ENCODE results near the gene VTN. TPM values are rescaled to one million over a fixed set of nuclear protein-coding genes. Genes with fewer than 3 reads are reported as not detected.

The VTN gene
- total RNA-seq, 3 donors from 2014 or later = 0.32 to 12.1 (median 0.98) TPM

DNA sequence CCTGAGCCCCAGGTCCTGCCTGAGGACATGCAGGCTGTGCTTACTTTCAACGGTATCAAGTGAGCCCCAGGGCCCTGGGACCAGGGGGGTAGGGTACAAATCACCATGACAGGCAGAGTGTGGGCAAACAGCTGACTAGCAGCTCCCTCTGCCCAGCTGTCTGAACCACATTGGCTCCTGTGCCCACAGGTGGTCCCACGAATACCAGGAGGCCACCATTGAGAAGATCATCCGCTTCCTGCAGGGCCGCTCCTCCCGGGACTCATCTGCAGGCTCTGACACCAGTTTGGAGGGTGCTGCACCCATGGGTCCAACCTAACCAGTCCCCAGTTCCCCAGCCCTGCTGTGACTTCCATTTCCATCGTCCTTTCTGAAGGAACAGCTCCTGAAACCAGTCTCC is 25.9 kb upstream of the VTN start:
- DNase-seq (ENCODE audit: low spot score in 2 of 2) = no peak
- no peak overlapping the region for H3K27ac ChIP-seq
- no peaks in the 10 kb centered on the region for H3K4me1 ChIP-seq
- H3K36me3 ChIP-seq = no peaks in the 10 kb centered on the region
- H3K27me3 ChIP-seq = no peaks in the 10 kb centered on the region
- TF ChIP-seq POLR2AphosphoS5 (IDR thresholded peaks at IDR 0.05) (no peak), POLR2A (IDR thresholded peaks at IDR 0.05) (no peak), CTCF (IDR thresholded peaks at IDR 0.05) (no peak)
- no peak overlapping the region for H3K4me3 ChIP-seq
- no peaks in the 10 kb centered on the region for H3K9me3 ChIP-seq
- intact Hi-C loops (cut with DNase I; ENCODE audit: low total_unique reads) = no loop called here

GRCh38 chr17:28395426-28395825 is 25.3 kb upstream of the VTN start:
- no peak for DNase-seq (ENCODE audit: low spot score in 2 of 2)
- Histone ChIP-seq H3K36me3 (no peaks in the 10 kb centered on the region), H3K4me3 (no peak overlapping the region), H3K9me3 (no peaks in the 10 kb centered on the region), H3K4me1 (no peaks in the 10 kb centered on the region), H3K27me3 (no peaks in the 10 kb centered on the region), H3K27ac (no peak overlapping the region)
- TF ChIP-seq POLR2AphosphoS5 (IDR thresholded peaks at IDR 0.05) = no peak
- TF ChIP-seq CTCF (IDR thresholded peaks at IDR 0.05) = no peak
- TF ChIP-seq POLR2A (IDR thresholded peaks at IDR 0.05) = no peak
- intact Hi-C loops (cut with DNase I; ENCODE audit: low total_unique reads) = no loop called here

- intact Hi-C loops (cut with DNase I; ENCODE audit: low total_unique reads) = no loop called here
- H3K27ac ChIP-seq = no peak overlapping the region
- no peaks in the 10 kb centered on the region for H3K4me1 ChIP-seq
- H3K36me3 ChIP-seq = no peaks in the 10 kb centered on the region
- DNase-seq (ENCODE audit: low spot score in 2 of 2) = no peak
- TF ChIP-seq POLR2AphosphoS5 (IDR thresholded peaks at IDR 0.05) = no peak
- no peak for TF ChIP-seq POLR2A (IDR thresholded peaks at IDR 0.05)
- TF ChIP-seq CTCF (IDR thresholded peaks at IDR 0.05) = no peak
- no peak overlapping the region for H3K4me3 ChIP-seq
- H3K27me3 ChIP-seq = no peaks in the 10 kb centered on the region
- H3K9me3 ChIP-seq = no peaks in the 10 kb centered on the region
These were observed 24.4 kb upstream of the VTN start for GRCh38 chr17:28394337-28395116.

DNA sequence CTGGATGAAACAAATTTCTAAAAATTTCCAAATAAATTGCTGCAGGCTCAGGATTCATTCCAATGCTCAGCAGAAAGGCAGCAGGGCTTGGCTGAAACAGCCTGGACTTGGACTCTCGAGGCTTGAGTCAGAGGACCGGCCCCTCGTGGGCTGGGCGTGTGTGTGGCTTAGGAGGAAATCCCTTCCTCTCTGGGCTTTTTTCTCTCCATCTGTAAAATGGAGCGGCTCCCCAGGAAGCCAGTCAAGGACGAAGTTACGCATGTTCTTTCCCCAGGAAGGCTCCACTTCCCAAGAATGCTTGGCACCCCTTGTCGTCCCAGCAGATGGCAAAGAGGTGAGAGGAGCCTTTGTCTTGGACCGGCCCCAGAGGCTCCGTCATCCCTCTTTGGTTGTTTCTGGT is 22.4 kb upstream of the VTN start:
- H3K27ac ChIP-seq = no peak overlapping the region
- H3K9me3 ChIP-seq = no peaks in the 10 kb centered on the region
- no peak for DNase-seq (ENCODE audit: low spot score in 2 of 2)
- H3K36me3 ChIP-seq = no peaks in the 10 kb centered on the region
- no peaks in the 10 kb centered on the region for H3K27me3 ChIP-seq
- H3K4me1 ChIP-seq = no peaks in the 10 kb centered on the region
- intact Hi-C loops (cut with DNase I; ENCODE audit: low total_unique reads) = no loop called here
- TF ChIP-seq POLR2A (IDR thresholded peaks at IDR 0.05) = no peak
- no peak for TF ChIP-seq CTCF (IDR thresholded peaks at IDR 0.05)
- TF ChIP-seq POLR2AphosphoS5 (IDR thresholded peaks at IDR 0.05) = no peak
- no peak overlapping the region for H3K4me3 ChIP-seq

DNA sequence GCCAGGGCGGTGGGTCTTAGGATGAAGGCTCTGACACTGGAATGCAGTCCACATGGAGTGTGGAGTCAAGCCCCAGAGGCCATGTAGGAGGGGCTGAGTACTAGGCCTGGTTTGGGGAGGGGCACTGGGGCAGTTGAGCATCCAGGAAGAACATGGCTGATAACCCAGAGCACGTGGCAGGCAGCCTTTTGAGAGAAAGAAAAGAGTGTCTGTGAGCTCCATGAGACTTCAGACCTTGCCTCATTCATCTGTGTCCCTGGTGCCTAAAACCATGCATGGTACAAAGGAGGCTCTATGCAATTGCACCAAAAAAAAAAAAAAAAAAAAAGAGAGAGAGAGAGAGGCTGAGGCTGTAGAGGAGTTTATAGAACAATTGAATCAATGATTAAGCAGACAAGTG is 21.3 kb upstream of the VTN start:
- Histone ChIP-seq H3K27ac (no peak overlapping the region), H3K4me1 (no peaks in the 10 kb centered on the region), H3K36me3 (no peaks in the 10 kb centered on the region), H3K27me3 (no peaks in the 10 kb centered on the region), H3K9me3 (no peaks in the 10 kb centered on the region), H3K4me3 (no peak overlapping the region)
- TF ChIP-seq POLR2AphosphoS5 (IDR thresholded peaks at IDR 0.05) (no peak), POLR2A (IDR thresholded peaks at IDR 0.05) (no peak), CTCF (IDR thresholded peaks at IDR 0.05) (no peak)
- intact Hi-C loops (cut with DNase I; ENCODE audit: low total_unique reads) = no loop called here
- no peak for DNase-seq (ENCODE audit: low spot score in 2 of 2)

Data from breast epithelium (tissue), 4 donors.